NCI-H774 (cell line): ENCODE measurements around the gene MTMR11.
"Not testable (repeated sequence)": the region's sequence is repeated elsewhere in the genome, so short reads cannot be mapped to it uniquely, and the experiment has no call there.

Experiments used
- DNase-seq: peaks from one replicate; lab custom pipeline; 2025; lab: John Stamatoyannopoulos, UW

Gene MTMR11

GRCh38 chr1:149896575-149896974 lies 40.1 kb downstream of the MTMR11 start:
- DNase-seq: no peak

GRCh38 chr1:149888999-149889289 lies 47.7 kb downstream of the MTMR11 start:
- no peak for DNase-seq

GRCh38 chr1:149888247-149888998 lies 48.3 kb downstream of the MTMR11 start:
- peak; percentile 70 for DNase-seq

GRCh38 chr1:149887456-149888246 lies 49.0 kb downstream of the MTMR11 start:
- DNase-seq: peak; percentile 96

- not testable (repeated sequence) for DNase-seq
Measured at GRCh38 chr1:149887196-149887455, 49.6 kb downstream of the MTMR11 start.

- peak; percentile 99 for DNase-seq
Measured at GRCh38 chr1:149886396-149887195, 50.1 kb downstream of the MTMR11 start.

- DNase-seq: not testable (repeated sequence)
Measured at GRCh38 chr1:149886121-149886395, 50.6 kb downstream of the MTMR11 start.

- DNase-seq: peak; percentile 93
Measured at GRCh38 chr1:149885339-149886120, 51.1 kb downstream of the MTMR11 start.

- peak; percentile 48 for DNase-seq
Measured at GRCh38 chr1:149884433-149885338, 52.0 kb downstream of the MTMR11 start.

GRCh38 chr1:149883598-149884247 lies 53.0 kb downstream of the MTMR11 start:
- DNase-seq: no peak

- DNase-seq: no peak
Measured at GRCh38 chr1:149881876-149882275, 54.8 kb downstream of the MTMR11 start.

GRCh38 chr1:149879556-149879955 lies 57.1 kb downstream of the MTMR11 start:
- DNase-seq: no peak
